AG09309 (cell line): ENCODE results near the gene WSB1.

Experiments
- DNase-seq: peaks from one replicate; pipeline ENCODE4 v3.0.0-alpha.2; 2010; ENCODE audit warnings: low read depth
- H3K4me3 ChIP-seq: 2 replicates; pipeline ENCODE4 v1.5.1; 2011; ENCODE audit warnings: mild to moderate bottlenecking, low read depth, low read length, moderate library complexity; ENCODE audit not compliant: control insufficient read depth
- TF ChIP-seq, protein P1 (sequence below): IDR thresholded peaks from 2 replicates; pipeline ENCODE4 v1.5.1; 2011; ENCODE audit warnings: mild to moderate bottlenecking, low read depth, low read length, inconsistent platforms; ENCODE audit not compliant: insufficient read depth, control insufficient read depth; ENCODE audit errors: missing control alignments

WSB1 gene

DNA sequence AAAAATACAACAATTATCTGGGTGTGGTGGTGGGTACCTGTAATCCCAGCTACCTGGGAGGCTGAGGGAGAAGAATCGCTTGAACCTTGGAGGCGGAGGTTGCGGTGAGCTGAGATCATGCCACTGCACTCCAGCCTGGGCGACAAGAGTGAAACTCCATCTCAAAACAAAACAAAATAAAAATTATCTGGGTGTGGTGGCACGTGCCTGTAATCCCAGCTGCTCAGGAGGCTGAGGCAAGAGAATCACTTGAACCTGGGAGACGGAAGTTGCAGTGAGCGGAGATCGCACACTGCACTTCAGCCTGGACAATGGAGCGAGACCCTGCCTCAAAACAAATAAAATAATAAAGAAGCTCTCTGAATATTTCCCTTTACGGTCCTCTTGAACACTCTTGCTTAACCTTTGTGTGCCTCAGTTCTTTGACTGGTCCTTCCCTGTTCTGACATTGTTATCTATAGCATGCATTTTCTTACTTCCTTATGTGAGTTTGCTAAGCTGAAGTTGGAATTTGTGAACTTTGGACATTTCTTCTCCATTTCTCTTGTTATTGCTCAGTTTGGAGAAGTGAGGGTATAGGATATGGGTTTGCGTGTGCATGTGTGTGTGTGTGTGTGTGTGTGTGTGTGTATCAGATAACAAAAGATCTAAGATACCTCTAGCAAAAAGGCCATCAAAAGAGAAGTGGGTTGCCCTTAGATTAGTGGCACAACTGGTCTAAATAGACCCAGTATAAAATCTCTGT, 29.7 kb upstream of the WSB1 start:
- no peak overlapping the region for H3K4me3 ChIP-seq
- TF ChIP-seq, protein P1, sequence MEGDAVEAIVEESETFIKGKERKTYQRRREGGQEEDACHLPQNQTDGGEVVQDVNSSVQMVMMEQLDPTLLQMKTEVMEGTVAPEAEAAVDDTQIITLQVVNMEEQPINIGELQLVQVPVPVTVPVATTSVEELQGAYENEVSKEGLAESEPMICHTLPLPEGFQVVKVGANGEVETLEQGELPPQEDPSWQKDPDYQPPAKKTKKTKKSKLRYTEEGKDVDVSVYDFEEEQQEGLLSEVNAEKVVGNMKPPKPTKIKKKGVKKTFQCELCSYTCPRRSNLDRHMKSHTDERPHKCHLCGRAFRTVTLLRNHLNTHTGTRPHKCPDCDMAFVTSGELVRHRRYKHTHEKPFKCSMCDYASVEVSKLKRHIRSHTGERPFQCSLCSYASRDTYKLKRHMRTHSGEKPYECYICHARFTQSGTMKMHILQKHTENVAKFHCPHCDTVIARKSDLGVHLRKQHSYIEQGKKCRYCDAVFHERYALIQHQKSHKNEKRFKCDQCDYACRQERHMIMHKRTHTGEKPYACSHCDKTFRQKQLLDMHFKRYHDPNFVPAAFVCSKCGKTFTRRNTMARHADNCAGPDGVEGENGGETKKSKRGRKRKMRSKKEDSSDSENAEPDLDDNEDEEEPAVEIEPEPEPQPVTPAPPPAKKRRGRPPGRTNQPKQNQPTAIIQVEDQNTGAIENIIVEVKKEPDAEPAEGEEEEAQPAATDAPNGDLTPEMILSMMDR, result no peak
- no peak for DNase-seq

DNA sequence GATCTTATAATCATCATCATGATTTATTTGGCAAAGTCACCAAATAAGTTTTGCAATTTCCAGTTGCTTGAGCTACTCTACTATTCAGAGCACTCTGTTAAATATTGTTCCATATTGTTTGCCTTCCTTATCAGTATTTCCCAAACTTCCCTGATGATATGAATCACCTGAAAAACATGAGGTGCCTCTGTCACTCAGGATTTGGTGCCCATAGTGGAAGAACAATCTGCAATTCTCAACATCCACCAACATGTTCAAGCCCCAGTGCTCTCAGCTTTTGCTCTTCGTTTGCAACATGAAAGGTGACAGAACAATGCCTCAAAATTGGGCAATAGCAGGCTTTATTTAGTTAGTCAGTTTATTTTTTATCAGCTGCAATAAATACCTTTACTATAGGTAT, 28.6 kb upstream of the WSB1 start:
- no peak overlapping the region for H3K4me3 ChIP-seq
- no peak for DNase-seq
- TF ChIP-seq, protein P1, result no peak

DNA sequence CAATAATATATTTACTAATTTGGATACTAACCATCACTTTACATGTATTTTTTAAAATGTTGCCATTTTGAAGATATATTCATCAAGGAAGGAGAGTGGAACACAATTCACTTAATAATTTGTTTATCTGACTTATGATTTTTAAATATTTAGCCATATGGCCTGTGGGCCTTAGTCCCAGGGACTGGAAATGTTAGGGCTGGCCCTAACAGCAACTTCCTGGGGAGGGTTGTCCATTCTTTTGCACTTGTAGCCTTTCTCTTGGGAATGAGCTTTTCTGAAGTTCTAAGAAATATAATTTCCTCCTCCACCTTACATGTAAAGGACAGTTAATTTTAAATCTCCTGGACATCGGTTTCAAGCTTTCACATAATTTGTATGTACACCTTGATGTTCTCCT, 27.7 kb upstream of the WSB1 start:
- TF ChIP-seq, protein P1, result no peak
- H3K4me3 ChIP-seq, result no peak overlapping the region
- DNase-seq, result no peak

DNA sequence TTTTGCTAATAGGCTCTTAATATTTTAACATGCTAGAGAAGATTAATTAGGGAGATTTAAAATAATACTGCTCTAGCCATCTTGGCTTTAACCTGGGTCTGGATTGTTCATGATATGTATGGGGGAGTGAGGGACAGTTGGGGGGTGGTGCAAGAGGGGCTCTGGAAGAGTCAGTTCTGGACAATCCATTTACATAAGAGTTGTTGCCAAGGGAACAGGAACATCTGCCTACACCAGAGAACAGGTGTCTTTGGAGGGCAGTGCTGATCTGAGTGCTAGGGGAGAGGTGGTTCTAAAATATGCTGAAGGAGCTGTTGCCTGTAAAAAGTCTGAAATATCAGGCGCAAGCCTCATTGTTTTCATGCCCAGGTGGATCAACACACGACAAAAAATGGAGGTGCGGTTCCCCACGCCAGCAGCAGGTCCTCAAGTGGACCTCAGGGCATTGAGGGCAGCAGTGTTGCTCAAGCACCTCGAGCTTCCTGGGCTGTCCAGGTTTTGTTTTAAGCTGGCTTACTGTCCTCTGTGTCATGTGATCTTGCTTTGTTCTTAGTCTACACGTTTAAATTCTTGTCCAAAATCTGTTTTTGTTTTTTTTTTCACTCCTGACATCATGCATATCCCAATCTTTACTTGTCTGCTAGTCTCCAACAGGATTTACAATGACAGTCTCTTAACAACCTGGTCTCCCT, 25.4 kb upstream of the WSB1 start:
- TF ChIP-seq, protein P1, result no peak
- no peak for DNase-seq
- H3K4me3 ChIP-seq, result no peak overlapping the region

DNA sequence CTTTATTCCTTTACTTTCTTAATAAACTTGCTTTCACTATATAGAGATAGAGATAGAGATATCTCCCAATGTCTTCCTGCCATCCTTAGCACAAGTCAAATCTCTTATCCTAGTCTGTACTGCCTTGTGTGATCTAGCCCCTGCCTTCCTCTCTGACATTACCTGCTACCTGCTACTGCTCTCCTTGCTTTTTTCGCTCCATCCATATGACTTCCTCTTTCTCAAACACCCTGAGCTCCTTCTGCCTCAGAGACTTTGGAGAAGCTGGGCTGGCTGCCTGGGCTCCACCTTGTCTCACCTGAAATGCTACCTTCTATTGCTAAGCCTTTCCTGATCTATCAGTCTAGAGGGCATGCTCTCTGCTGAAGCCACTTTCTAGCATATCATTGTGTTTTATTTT, 24.7 kb upstream of the WSB1 start:
- no peak for DNase-seq
- TF ChIP-seq, protein P1, result no peak
- H3K4me3 ChIP-seq, result no peak overlapping the region

DNA sequence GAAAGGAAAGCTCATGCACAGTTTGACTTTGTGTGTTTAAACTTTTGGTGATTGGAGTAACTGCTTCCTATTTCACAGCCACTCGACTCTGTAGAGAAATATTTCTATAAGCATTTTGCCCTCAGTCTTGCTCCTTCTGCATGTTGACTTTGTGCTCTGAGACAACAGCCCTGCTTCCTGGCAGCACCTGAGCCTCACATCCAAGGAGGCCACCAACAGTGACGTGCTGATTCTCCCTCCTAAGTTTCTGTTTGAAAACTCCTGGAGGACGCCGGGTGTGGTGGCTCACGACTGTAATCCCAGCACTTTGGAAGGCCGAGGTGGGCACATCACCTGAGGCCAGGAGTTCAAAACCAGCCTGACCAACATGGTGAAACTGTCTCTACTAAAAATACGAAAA, 23.9 kb upstream of the WSB1 start:
- TF ChIP-seq, protein P1, result no peak
- no peak overlapping the region for H3K4me3 ChIP-seq
- no peak for DNase-seq
